Measurements from ENCODE around the gene ATMIN. TPM values are rescaled to one million over a fixed set of nuclear protein-coding genes. Genes with fewer than 3 reads are reported as not detected.

Gene ATMIN
- total and polyA plus RNA-seq, 2 donors (not counting 1 experiment from before 2014, with no cell fraction given), result 7.5 to 31.5 TPM

DNA sequence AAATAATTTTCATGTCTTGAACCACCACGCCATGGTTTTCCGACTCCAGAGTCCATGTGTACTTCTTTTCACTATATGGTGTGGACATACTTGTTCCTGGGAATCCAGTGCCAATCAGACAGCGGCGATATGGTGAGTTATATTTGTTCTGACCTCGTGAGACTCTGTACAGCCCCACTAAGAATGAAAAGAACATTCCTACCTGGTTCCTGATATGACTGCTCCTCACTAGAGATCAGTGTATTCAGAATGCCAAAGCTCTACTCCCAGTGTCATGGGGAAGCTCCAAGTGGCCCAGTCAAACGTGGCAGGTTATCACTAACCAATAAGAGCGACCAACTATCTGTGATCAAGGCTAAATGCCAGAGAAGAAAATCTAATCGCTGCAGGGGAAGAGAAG, 35.3 kb downstream of the ATMIN start:
- Histone ChIP-seq H3K4me1 (ENCODE audit: control insufficient read depth in 2 of 2, insufficient read depth in 2 of 2, low read length in 2 of 2) (peaks cover 0 to under 1% of the 10 kb centered on the region in 2 donors), H2AFZ (ENCODE audit: insufficient read depth, low read depth, low read length, poor library complexity, severe bottlenecking) (no peak overlapping the region), H3K9me3 (ENCODE audit: control extremely low read depth in 1 of 3, control insufficient read depth in 2 of 3, insufficient read depth in 1 of 3, low read length in 2 of 3) (peaks cover 0 to 1% (median 0%) of the 10 kb centered on the region in 3 donors), H3K27me3 (replicated peaks in 1 of 4; ENCODE audit: control extremely low read depth in 1 of 4, control insufficient read depth in 3 of 4, insufficient read depth in 4 of 4, low read length in 3 of 4) (no peaks in the 10 kb centered on the region), H3K27ac (ENCODE audit: low read length in 2 of 2) (no peak overlapping the region), H3K4me3 (ENCODE audit: control extremely low read depth in 1 of 5, extremely low read depth in 1 of 5, insufficient read depth in 1 of 5, low read depth in 2 of 5, low read length in 4 of 5) (no peak overlapping the region), H3K4me2 (replicated peaks; ENCODE audit: low read depth, low read length, poor library complexity, severe bottlenecking) (no peak overlapping the region), H4K20me1 (ENCODE audit: control insufficient read depth, insufficient read depth, low read length, poor library complexity, severe bottlenecking) (no peaks in the 10 kb centered on the region), H3K36me3 (replicated peaks in 1 of 2; ENCODE audit: control extremely low read depth in 1 of 2, control insufficient read depth in 1 of 2, extremely low read depth in 1 of 2, insufficient read depth in 2 of 2, low read length in 1 of 2) (no peaks in the 10 kb centered on the region), H3K79me2 (ENCODE audit: control insufficient read depth, insufficient read depth, low read length) (no peaks in the 10 kb centered on the region), H3K9ac (ENCODE audit: low read length) (no peak overlapping the region)
- Mint-ChIP-seq H3K4me3 (no peak overlapping the region), H3K27ac (no peak overlapping the region), H3K27me3 (peaks cover 3% of the 10 kb centered on the region), H3K9me3 (ENCODE audit: insufficient read depth) (no peaks in the 10 kb centered on the region), H3K4me1 (no peaks in the 10 kb centered on the region)
- DNase-seq, result no peak
- no peak for ATAC-seq (ENCODE audit: low read depth)
- ChIA-PET POLR2A (no interaction called here), CTCF (interaction anchor here (7.9 kb wide), 1 partner anchor 36 kb away, joined by 57 read pairs; the partner anchor contains the start of gene ATMIN)
- intact Hi-C loops (cut with micrococcal nuclease), result no loop called here
- WGBS (ENCODE audit: insufficient coverage), result 86% methylated on average over 4 of the region's 8 CpGs
- TF ChIP-seq EZH2 (IDR thresholded peaks at IDR 0.05; ENCODE audit: borderline replicate concordance, insufficient read depth, low read depth, low read length, poor library complexity, severe bottlenecking), result no peak
- TF ChIP-seq CTCF (IDR thresholded peaks at IDR 0.05), result no peak

DNA sequence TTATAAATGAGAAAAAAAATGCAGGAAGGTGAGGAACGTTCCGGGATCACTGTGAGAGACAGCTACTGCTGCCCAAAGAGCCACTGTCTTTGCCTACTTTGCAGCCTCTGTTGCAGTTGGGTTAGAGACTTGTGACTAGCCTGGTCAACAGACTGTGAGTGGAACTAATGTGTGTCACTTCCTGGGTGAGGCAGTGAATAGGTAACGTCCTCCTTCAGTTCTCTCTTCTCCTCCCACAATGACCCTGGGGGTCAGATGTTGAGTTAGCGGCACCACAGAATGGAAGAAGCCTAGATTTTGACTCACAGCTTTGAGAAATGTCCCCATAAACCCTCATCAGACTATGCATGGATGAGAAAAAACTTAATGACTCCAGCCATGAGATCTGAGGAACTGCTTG, 36.2 kb downstream of the ATMIN start:
- intact Hi-C loops (cut with micrococcal nuclease), result no loop called here
- Histone ChIP-seq H3K27ac (ENCODE audit: low read length in 2 of 2) (no peak overlapping the region), H3K4me2 (replicated peaks; ENCODE audit: low read depth, low read length, poor library complexity, severe bottlenecking) (no peak overlapping the region), H4K20me1 (ENCODE audit: control insufficient read depth, insufficient read depth, low read length, poor library complexity, severe bottlenecking) (no peaks in the 10 kb centered on the region), H3K9me3 (ENCODE audit: control extremely low read depth in 1 of 3, control insufficient read depth in 2 of 3, insufficient read depth in 1 of 3, low read length in 2 of 3) (peaks cover 0 to 1% (median 0%) of the 10 kb centered on the region in 3 donors), H3K27me3 (replicated peaks in 1 of 4; ENCODE audit: control extremely low read depth in 1 of 4, control insufficient read depth in 3 of 4, insufficient read depth in 4 of 4, low read length in 3 of 4) (no peaks in the 10 kb centered on the region), H3K9ac (ENCODE audit: low read length) (no peak overlapping the region), H3K4me1 (ENCODE audit: control insufficient read depth in 2 of 2, insufficient read depth in 2 of 2, low read length in 2 of 2) (peaks cover 4 to 6% of the 10 kb centered on the region in 2 donors), H2AFZ (ENCODE audit: insufficient read depth, low read depth, low read length, poor library complexity, severe bottlenecking) (no peak overlapping the region), H3K36me3 (replicated peaks in 1 of 2; ENCODE audit: control extremely low read depth in 1 of 2, control insufficient read depth in 1 of 2, extremely low read depth in 1 of 2, insufficient read depth in 2 of 2, low read length in 1 of 2) (no peaks in the 10 kb centered on the region), H3K79me2 (ENCODE audit: control insufficient read depth, insufficient read depth, low read length) (no peaks in the 10 kb centered on the region), H3K4me3 (ENCODE audit: control extremely low read depth in 1 of 5, extremely low read depth in 1 of 5, insufficient read depth in 1 of 5, low read depth in 2 of 5, low read length in 4 of 5) (no peak overlapping the region)
- no peak overlapping the region for H3K4me3 Mint-ChIP-seq
- ChIA-PET CTCF (interaction anchor here (7.9 kb wide), 1 partner anchor 37 kb away, joined by 57 read pairs; the partner anchor contains the start of gene ATMIN), POLR2A (no interaction called here)
- H3K27me3 Mint-ChIP-seq, result peaks cover 3% of the 10 kb centered on the region
- no peak overlapping the region for H3K27ac Mint-ChIP-seq
- no peaks in the 10 kb centered on the region for H3K9me3 Mint-ChIP-seq (ENCODE audit: insufficient read depth)
- no peak for ATAC-seq (ENCODE audit: low read depth)
- no peaks in the 10 kb centered on the region for H3K4me1 Mint-ChIP-seq
- 88% methylated on average over 3 of the region's 4 CpGs for WGBS (ENCODE audit: insufficient coverage)
- TF ChIP-seq EZH2 (IDR thresholded peaks at IDR 0.05; ENCODE audit: borderline replicate concordance, insufficient read depth, low read depth, low read length, poor library complexity, severe bottlenecking), result no peak
- TF ChIP-seq CTCF (IDR thresholded peaks at IDR 0.05), result no peak
- no peak for DNase-seq

Measured in B cell (primary cell).